Cardiac fibroblast (primary cell): ENCODE measurements around the gene NLN.
A peak's percentile ranks its signal among the peaks of the same experiment; 100 is the strongest.

Source experiments
- DNase-seq, 2 donors: peaks; one replicate each; pipeline versions ENCODE4 v3.0.0 to v3.0.0-alpha.2; 2010; ENCODE audit warnings: low read depth in 2 of 2
- H3K4me3 ChIP-seq, 2 donors: replicated peaks in 1 of 2; 1 replicate in 1 of 2; 2 replicates in 1 of 2; pipeline ENCODE4 v1.5.1; 2011; ENCODE audit warnings: low read depth in 2 of 2, low read length in 2 of 2, mild to moderate bottlenecking in 2 of 2, moderate library complexity in 1 of 2
- CTCF ChIP-seq: IDR thresholded peaks from one replicate; pipeline ENCODE4 v1.5.1; 2011; ENCODE audit warnings: low read depth, mild to moderate bottlenecking, low read length, inconsistent platforms

Gene NLN

GRCh38 chr5:65749221-65749844 is 27.3 kb downstream of the NLN start:
- no peak for TF ChIP-seq CTCF
- H3K4me3 ChIP-seq = no peak overlapping the region
- no peak for DNase-seq

- H3K4me3 ChIP-seq = no peak overlapping the region
- DNase-seq = no peak
- TF ChIP-seq CTCF = no peak
Measured at GRCh38 chr5:65749956-65750355, 28.0 kb downstream of the NLN start.

GRCh38 chr5:65750938-65751337 is 28.9 kb downstream of the NLN start:
- TF ChIP-seq CTCF = no peak
- H3K4me3 ChIP-seq = no peak overlapping the region
- DNase-seq = no peak

- no peak overlapping the region for H3K4me3 ChIP-seq
- DNase-seq = peak in 1 of 2 donors; percentile 11
- no peak for TF ChIP-seq CTCF
Measured at GRCh38 chr5:65753189-65753588, 31.2 kb downstream of the NLN start.

GRCh38 chr5:65758546-65759144 is 36.6 kb downstream of the NLN start:
- TF ChIP-seq CTCF = no peak
- no peak overlapping the region for H3K4me3 ChIP-seq
- no peak for DNase-seq

- no peak overlapping the region for H3K4me3 ChIP-seq
- peak; percentile 82 to 87 for DNase-seq
- peak; percentile 28 for TF ChIP-seq CTCF
Measured at GRCh38 chr5:65760504-65761275, 38.7 kb downstream of the NLN start.
